ENCODE measurements around the gene HTR6. TPM values are rescaled to one million over a fixed set of nuclear protein-coding genes. Genes with fewer than 3 reads are reported as not detected.

HTR6 gene
- total RNA-seq, 1 donor from 2014 or later = not detected

DNA sequence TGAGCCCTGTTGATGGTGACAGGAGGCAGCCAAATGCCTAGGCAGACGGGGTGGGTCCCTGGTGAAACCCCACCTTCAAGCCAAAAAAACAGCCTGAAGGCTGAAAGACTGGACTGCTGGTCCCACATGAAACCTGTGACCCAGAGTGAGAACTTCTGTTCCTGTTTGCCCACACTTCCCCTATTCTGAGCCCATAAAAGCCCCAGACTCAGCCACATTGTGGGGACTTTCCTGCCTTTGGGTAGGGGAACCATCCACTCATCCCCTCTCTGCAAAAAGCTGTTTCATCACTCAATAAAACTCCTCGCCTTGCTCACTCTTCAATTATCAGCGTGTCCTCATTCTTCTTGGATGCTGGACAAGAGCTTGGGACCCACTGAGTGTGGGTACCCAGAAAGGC is 25.2 kb downstream of the HTR6 start:
- H3K4me1 Mint-ChIP-seq = no peaks in the 10 kb centered on the region
- H3K36me3 Mint-ChIP-seq (ENCODE audit: low read depth) = no peaks in the 10 kb centered on the region
- H3K9me3 Mint-ChIP-seq = no peaks in the 10 kb centered on the region
- no peaks in the 10 kb centered on the region for H3K27me3 Mint-ChIP-seq (ENCODE audit: low read depth)
- H3K4me3 Mint-ChIP-seq = no peak overlapping the region
- H3K27ac Mint-ChIP-seq (ENCODE audit: unreplicated experiment) = no peak overlapping the region
- no peak for DNase-seq (ENCODE audit: low read depth, low spot score)
- TF ChIP-seq, protein P1, sequence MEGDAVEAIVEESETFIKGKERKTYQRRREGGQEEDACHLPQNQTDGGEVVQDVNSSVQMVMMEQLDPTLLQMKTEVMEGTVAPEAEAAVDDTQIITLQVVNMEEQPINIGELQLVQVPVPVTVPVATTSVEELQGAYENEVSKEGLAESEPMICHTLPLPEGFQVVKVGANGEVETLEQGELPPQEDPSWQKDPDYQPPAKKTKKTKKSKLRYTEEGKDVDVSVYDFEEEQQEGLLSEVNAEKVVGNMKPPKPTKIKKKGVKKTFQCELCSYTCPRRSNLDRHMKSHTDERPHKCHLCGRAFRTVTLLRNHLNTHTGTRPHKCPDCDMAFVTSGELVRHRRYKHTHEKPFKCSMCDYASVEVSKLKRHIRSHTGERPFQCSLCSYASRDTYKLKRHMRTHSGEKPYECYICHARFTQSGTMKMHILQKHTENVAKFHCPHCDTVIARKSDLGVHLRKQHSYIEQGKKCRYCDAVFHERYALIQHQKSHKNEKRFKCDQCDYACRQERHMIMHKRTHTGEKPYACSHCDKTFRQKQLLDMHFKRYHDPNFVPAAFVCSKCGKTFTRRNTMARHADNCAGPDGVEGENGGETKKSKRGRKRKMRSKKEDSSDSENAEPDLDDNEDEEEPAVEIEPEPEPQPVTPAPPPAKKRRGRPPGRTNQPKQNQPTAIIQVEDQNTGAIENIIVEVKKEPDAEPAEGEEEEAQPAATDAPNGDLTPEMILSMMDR (conservative IDR thresholded peaks at IDR 0.05) = no peak

DNA sequence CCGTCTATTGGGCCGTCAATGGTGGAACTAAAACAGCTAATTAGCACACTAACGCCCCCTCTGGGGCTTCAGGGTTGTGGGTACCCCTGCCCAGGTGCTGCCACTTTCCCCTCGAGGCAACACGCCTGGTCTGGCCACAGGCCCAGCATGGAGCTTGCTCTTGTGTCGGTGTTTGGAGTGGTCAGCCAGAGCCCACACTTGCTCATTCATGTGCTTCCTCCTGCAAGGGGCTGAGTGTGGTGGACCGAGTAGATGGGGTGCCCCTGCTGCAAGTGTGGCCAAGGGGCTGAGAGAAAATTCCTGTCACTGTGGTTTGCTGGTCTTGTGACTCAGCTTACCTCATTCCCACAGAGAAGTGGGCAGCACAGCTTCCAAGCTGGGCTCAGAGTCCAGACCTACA is 25.7 kb downstream of the HTR6 start:
- TF ChIP-seq, protein P1 (conservative IDR thresholded peaks at IDR 0.05) = no peak
- H3K4me3 Mint-ChIP-seq = no peak overlapping the region
- no peaks in the 10 kb centered on the region for H3K36me3 Mint-ChIP-seq (ENCODE audit: low read depth)
- no peak for DNase-seq (ENCODE audit: low read depth, low spot score)
- no peaks in the 10 kb centered on the region for H3K9me3 Mint-ChIP-seq
- no peaks in the 10 kb centered on the region for H3K4me1 Mint-ChIP-seq
- no peak overlapping the region for H3K27ac Mint-ChIP-seq (ENCODE audit: unreplicated experiment)
- H3K27me3 Mint-ChIP-seq (ENCODE audit: low read depth) = no peaks in the 10 kb centered on the region

DNA sequence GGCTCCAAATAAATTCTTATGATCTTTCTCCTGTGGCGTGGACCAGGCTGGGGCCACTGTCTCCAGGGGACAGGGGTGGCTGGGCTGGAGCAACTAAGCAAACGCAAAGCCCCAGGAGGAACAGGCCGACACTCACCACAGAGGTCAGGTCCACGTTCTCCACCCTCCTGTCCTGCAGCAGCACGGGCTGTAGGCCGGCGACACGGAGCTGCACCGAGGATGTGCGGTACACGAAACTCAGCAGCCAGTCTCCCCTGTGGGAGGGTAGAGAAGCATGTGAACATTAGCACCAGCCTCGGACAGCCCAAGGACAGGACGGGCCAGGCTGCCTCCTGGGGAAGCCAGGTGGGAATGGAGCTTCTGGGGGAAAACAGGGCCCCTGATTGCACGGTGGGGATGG is 29.6 kb downstream of the HTR6 start:
- H3K27me3 Mint-ChIP-seq (ENCODE audit: low read depth) = no peaks in the 10 kb centered on the region
- no peaks in the 10 kb centered on the region for H3K4me1 Mint-ChIP-seq
- H3K36me3 Mint-ChIP-seq (ENCODE audit: low read depth) = no peaks in the 10 kb centered on the region
- no peak for DNase-seq (ENCODE audit: low read depth, low spot score)
- no peak overlapping the region for H3K4me3 Mint-ChIP-seq
- no peaks in the 10 kb centered on the region for H3K9me3 Mint-ChIP-seq
- H3K27ac Mint-ChIP-seq (ENCODE audit: unreplicated experiment) = no peak overlapping the region
- TF ChIP-seq, protein P1 (conservative IDR thresholded peaks at IDR 0.05) = no peak

DNA sequence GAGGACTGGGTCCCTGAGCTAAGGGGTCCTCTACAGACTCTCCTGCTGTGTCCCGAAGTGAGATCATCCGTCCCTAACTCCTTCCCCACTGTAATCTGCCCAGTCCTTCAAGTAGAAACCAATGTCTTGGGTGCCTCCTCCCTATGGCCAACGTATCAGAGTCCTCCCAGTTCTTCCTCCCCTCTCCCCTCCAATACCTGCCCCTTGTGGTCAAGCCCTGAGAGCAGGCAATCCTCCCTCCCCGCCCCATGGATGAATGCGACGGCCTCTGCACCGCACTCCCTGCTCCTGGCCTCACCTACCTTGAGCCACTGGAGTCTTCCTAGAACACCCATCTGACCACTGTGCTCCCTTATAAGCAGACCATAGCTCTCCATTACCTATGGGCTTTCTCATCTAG is 31.1 kb downstream of the HTR6 start:
- TF ChIP-seq, protein P1 (conservative IDR thresholded peaks at IDR 0.05) = no peak
- Mint-ChIP-seq H3K4me1 (no peaks in the 10 kb centered on the region), H3K27me3 (ENCODE audit: low read depth) (no peaks in the 10 kb centered on the region), H3K9me3 (no peaks in the 10 kb centered on the region), H3K27ac (ENCODE audit: unreplicated experiment) (no peak overlapping the region), H3K4me3 (no peak overlapping the region), H3K36me3 (ENCODE audit: low read depth) (no peaks in the 10 kb centered on the region)
- no peak for DNase-seq (ENCODE audit: low read depth, low spot score)

DNA sequence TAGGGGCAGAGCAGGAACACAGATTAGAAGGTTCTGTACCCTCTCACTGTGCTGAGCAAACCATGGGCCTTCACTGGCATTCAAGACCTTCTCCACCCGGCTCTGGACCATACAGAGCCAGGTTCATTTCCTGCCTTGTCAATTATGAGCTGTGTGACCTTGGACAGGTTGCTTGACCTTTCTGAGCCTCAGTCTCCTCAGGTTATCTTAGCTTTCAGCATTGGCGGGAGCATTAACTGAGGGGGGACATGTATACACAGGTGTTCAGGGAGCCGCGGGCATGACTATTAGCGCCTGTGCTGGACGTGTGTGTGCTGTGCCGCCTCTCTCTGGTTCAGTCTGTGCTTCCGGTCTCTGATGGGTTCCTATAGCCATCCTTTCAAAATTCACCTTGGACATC is 32.1 kb downstream of the HTR6 start:
- TF ChIP-seq, protein P1 (conservative IDR thresholded peaks at IDR 0.05) = no peak
- Mint-ChIP-seq H3K4me1 (no peaks in the 10 kb centered on the region), H3K27ac (ENCODE audit: unreplicated experiment) (no peak overlapping the region), H3K9me3 (no peaks in the 10 kb centered on the region), H3K27me3 (ENCODE audit: low read depth) (no peaks in the 10 kb centered on the region), H3K4me3 (no peak overlapping the region), H3K36me3 (ENCODE audit: low read depth) (no peaks in the 10 kb centered on the region)
- no peak for DNase-seq (ENCODE audit: low read depth, low spot score)

DNA sequence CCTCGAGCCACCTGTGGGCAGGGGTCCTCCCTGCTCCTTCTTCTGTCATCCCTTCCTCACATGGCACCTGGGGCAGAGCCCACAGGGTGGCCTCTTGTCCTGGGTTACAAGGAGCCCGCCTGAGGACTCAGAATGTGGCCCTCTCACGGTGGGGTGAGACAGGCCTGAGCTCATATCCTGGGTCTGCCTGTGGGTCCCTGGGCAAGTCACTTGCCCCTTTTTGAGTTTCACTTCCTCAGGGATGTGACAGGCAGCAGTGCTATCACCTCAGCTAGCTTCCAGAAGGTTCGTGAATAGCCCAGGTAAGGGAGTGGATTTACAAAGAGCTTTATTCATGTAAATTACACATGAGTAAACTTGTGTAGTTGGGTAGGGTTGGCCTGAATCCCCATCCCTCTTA is 33.5 kb downstream of the HTR6 start:
- no peaks in the 10 kb centered on the region for H3K4me1 Mint-ChIP-seq
- H3K9me3 Mint-ChIP-seq = no peaks in the 10 kb centered on the region
- H3K4me3 Mint-ChIP-seq = no peak overlapping the region
- TF ChIP-seq, protein P1 (conservative IDR thresholded peaks at IDR 0.05) = no peak
- DNase-seq (ENCODE audit: low read depth, low spot score) = no peak
- H3K36me3 Mint-ChIP-seq (ENCODE audit: low read depth) = no peaks in the 10 kb centered on the region
- H3K27me3 Mint-ChIP-seq (ENCODE audit: low read depth) = no peaks in the 10 kb centered on the region
- no peak overlapping the region for H3K27ac Mint-ChIP-seq (ENCODE audit: unreplicated experiment)
